Activated B cell treated with CpG ODN at 0.5 μM for 24 hours (primary cell): ENCODE measurements around the gene COPS8. TPM values are rescaled to one million over a fixed set of nuclear protein-coding genes. Genes with fewer than 3 reads are reported as not detected.

ENCODE experiments used
- ATAC-seq: fragments of 200-7000 bp; cut with Tn5 transposase; one replicate; pipeline ENCODE4 v1.10.0; 2021; ENCODE audit warnings: low read depth, mild to moderate bottlenecking, moderate library complexity
- CTCF ChIA-PET: fragments of 350-600 bp; sonication (Branson Sonifier 250); formaldehyde crosslinking; loops from one replicate; lab custom pipeline; 2021; ENCODE audit warnings: antibody characterized with exemption; lab: Charles Lee
- POLR2A ChIA-PET: fragments of 350-600 bp; sonication (Branson Sonifier 250); formaldehyde crosslinking; loops from one replicate; lab custom pipeline; 2021; ENCODE audit warnings: antibody characterized with exemption; lab: Charles Lee
- DNase-seq: peaks from one replicate; pipeline ENCODE4 v3.0.0; 2022
- H3K27ac Mint-ChIP-seq: one replicate; pipeline ENCODE4 v1.8.0; 2020; ENCODE audit warnings: mixed read lengths
- H3K27me3 Mint-ChIP-seq: one replicate; pipeline ENCODE4 v1.8.0; 2021; ENCODE audit warnings: mixed read lengths
- H3K36me3 Mint-ChIP-seq: one replicate; pipeline ENCODE4 v1.8.0; 2021; ENCODE audit warnings: low read depth, mixed read lengths
- H3K4me1 Mint-ChIP-seq: one replicate; pipeline ENCODE4 v1.8.0; 2021; ENCODE audit warnings: mixed read lengths
- H3K4me3 Mint-ChIP-seq: one replicate; pipeline ENCODE4 v1.8.0; 2020; ENCODE audit warnings: mild to moderate bottlenecking, mixed read lengths
- H3K9me3 Mint-ChIP-seq: one replicate; pipeline ENCODE4 v1.8.0; 2020; ENCODE audit warnings: mixed read lengths
- CTCF ChIP-seq: fragments of 200-600 bp; IDR thresholded peaks from one replicate; pipeline ENCODE4 v1.8.0; 2022; ENCODE audit warnings: antibody characterized with exemption, mild to moderate bottlenecking
- intact Hi-C: fragments of 100-400 bp; cut with micrococcal nuclease; formaldehyde crosslinking; loops from one replicate; pipeline ENCODE4 v1.15.1; 2024
- total RNA-seq: library from RNA; stranded (reverse); gene quantifications from 2 replicates; pipeline ENCODE4 v1.2.3, GENCODE V29; 2022

Gene COPS8
- total RNA-seq, 1 donor from 2014 or later = 31.8 TPM

DNA sequence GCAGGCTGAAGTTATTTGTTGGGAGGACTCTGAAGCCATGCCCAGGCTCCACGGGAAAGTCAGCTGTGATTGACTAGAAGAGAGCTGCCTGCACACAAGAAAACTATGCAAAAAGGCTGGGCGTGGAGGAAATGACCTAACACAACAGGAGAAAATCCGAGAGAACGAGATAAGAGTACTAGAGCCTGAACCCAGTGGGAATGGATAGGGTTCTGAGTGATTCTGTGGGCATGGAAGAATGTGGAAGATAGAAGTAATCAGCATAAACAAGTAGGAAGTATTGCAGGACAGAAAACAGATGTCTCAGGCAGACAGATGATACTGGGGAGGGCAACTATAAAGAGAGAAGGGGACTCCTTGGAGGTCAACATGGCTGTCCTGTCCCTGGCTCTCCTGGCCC lies 12.1 kb upstream of the COPS8 start:
- ChIA-PET CTCF (interaction anchor here (1.4 to 1.5 kb wide), 3 partner anchors 11 to 1308 kb away, joined by 3 to 4 read pairs (median 3); no protein-coding TSS in a partner anchor), POLR2A (no interaction called here)

GRCh38 chr2:237074211-237074993 lies 11.3 kb upstream of the COPS8 start:
- ChIA-PET CTCF (interaction anchor here (0.6 to 1.4 kb wide), 5 partner anchors 222 to 1308 kb away, joined by 3 to 4 read pairs (median 4); no protein-coding TSS in a partner anchor), POLR2A (interaction anchor here (1.2 kb wide), 1 partner anchor 11 kb away, joined by 5 read pairs; the partner anchor contains the start of gene COPS8)
- no peaks in the 10 kb centered on the region for H3K27me3 Mint-ChIP-seq
- no peak for TF ChIP-seq CTCF
- no peaks in the 10 kb centered on the region for H3K4me1 Mint-ChIP-seq
- DNase-seq (no peak), ATAC-seq (no peak)
- H3K4me3 Mint-ChIP-seq = no peak overlapping the region
- intact Hi-C loops = no loop called here
- H3K27ac Mint-ChIP-seq = no peak overlapping the region
- no peaks in the 10 kb centered on the region for H3K9me3 Mint-ChIP-seq
- no peaks in the 10 kb centered on the region for H3K36me3 Mint-ChIP-seq

More for the DNA sequence above, 12.1 kb upstream of the COPS8 start:
- Mint-ChIP-seq H3K4me1 (no peaks in the 10 kb centered on the region), H3K27ac (no peak overlapping the region), H3K4me3 (no peak overlapping the region), H3K36me3 (no peaks in the 10 kb centered on the region), H3K27me3 (no peaks in the 10 kb centered on the region), H3K9me3 (no peaks in the 10 kb centered on the region)
- no peak for TF ChIP-seq CTCF
- ATAC-seq = no peak
- DNase-seq = no peak
- intact Hi-C loops = no loop called here

- ChIA-PET CTCF (interaction anchor here (1.2 kb wide), 1 partner anchor 723 kb away, joined by 4 read pairs; no protein-coding TSS in a partner anchor), POLR2A (no interaction called here)
- intact Hi-C loops = no loop called here
- ATAC-seq (no peak), DNase-seq (no peak)
- Mint-ChIP-seq H3K4me1 (no peaks in the 10 kb centered on the region), H3K27ac (no peak overlapping the region), H3K36me3 (no peaks in the 10 kb centered on the region), H3K4me3 (no peak overlapping the region), H3K27me3 (no peaks in the 10 kb centered on the region), H3K9me3 (no peaks in the 10 kb centered on the region)
- no peak for TF ChIP-seq CTCF
These were observed 9.7 kb upstream of the COPS8 start for GRCh38 chr2:237075749-237076599.

- Mint-ChIP-seq H3K4me3 (no peak overlapping the region), H3K36me3 (peaks cover 5% of the 10 kb centered on the region), H3K4me1 (peaks cover 19% of the 10 kb centered on the region), H3K9me3 (no peaks in the 10 kb centered on the region), H3K27ac (no peak overlapping the region), H3K27me3 (no peaks in the 10 kb centered on the region)
- no peak for DNase-seq
- POLR2A ChIA-PET = no interaction called here
- intact Hi-C loops = loop anchor here (10.0 kb wide), 1 partner anchor 1343 kb away; the partner anchor contains the start of gene ASB1
- TF ChIP-seq CTCF = no peak
- CTCF ChIA-PET = no interaction called here
- ATAC-seq = no peak
These were observed 4.1 kb upstream of the COPS8 start for GRCh38 chr2:237081596-237081995.
